K562 (cell line): ENCODE measurements around the gene ARHGEF7. TPM values are rescaled to one million over a fixed set of nuclear protein-coding genes. Genes with fewer than 3 reads are reported as not detected.

Experiments
- ATAC-seq: fragments of 200-7000 bp; cut with Tn5 transposase; 3 replicates; pipeline ENCODE4 v1.9.1; 2020; ENCODE audit warnings: moderate library complexity
- BruUV-seq: library from RNA; stranded (reverse); fragments of 400-500 nt; replicated peaks from 2 replicates; lab custom pipeline; 2021; lab: Mats Ljungman, UMichigan
- CTCF ChIA-PET: fragments of 300-600 bp; formaldehyde crosslinking; extraction: SDS; loops from one replicate; lab custom pipeline; 2021; ENCODE audit warnings: low intra/inter-chr PET ratio; lab: Yijun Ruan, JAX
- POLR2A ChIA-PET: fragments of 300-600, 350-650 bp; sonication (Branson Sonifier 250); formaldehyde crosslinking; extraction: SDS; loops from one replicate; lab custom pipeline; 2021; ENCODE audit warnings: antibody characterized with exemption, inconsistent platforms; lab: Yijun Ruan, JAX
- DNase-seq, 4 experiments: peaks; one replicate each; pipeline versions ENCODE4 v3.0.0 to v3.0.0-alpha.2; 2011 to 2018; ENCODE audit warnings: low spot score in 3 of 4, mixed read lengths in 3 of 4; ENCODE audit errors: extremely low read depth in 1 of 4
- FAIRE-seq: peaks from 2 replicates; lab custom pipeline; 2011; peaks lifted over from hg19 to GRCh38; lab: Jason Lieb, UNC
- H2AFZ ChIP-seq: 2 replicates; pipeline ENCODE4 v1.6.0; 2011; ENCODE audit warnings: low read depth, low read length, control low read depth, inconsistent platforms
- H3K27ac ChIP-seq: fragments of 200-600 bp; 3 replicates; pipeline ENCODE4 v1.8.0; 2011; ENCODE audit warnings: low read depth, mild to moderate bottlenecking, control low read depth, inconsistent platforms, low read length, moderate library complexity, mixed read lengths; ENCODE audit errors: extremely low read depth
- H3K27me3 ChIP-seq, 2 experiments: fragments of 300-600 bp in 1 of 2; 2 replicates in 1 of 2; 3 replicates in 1 of 2; pipeline versions ENCODE4 v1.6.0 to v1.8.0; 2011; ENCODE audit warnings: inconsistent platforms in 2 of 2, low read length in 2 of 2, mild to moderate bottlenecking in 1 of 2, mixed read lengths in 1 of 2, moderate library complexity in 1 of 2; ENCODE audit not compliant: control insufficient read depth in 2 of 2, insufficient read depth in 2 of 2
- H3K36me3 ChIP-seq: fragments of 300-600 bp; 3 replicates; pipeline ENCODE4 v1.8.0; 2011; ENCODE audit warnings: mild to moderate bottlenecking, low read length, inconsistent platforms; ENCODE audit not compliant: control insufficient read depth, insufficient read depth
- H3K4me1 ChIP-seq, 2 experiments: fragments of 200-600 bp in 1 of 2; replicated peaks in 1 of 2; 2 replicates in 1 of 2; 3 replicates in 1 of 2; pipeline versions ENCODE4 v1.5.1 to v1.8.0; 2011; ENCODE audit warnings: inconsistent platforms in 2 of 2, low read length in 2 of 2, mild to moderate bottlenecking in 1 of 2, mixed read lengths in 1 of 2, moderate library complexity in 1 of 2; ENCODE audit not compliant: control insufficient read depth in 2 of 2, insufficient read depth in 2 of 2
- H3K4me2 ChIP-seq: 2 replicates; pipeline ENCODE4 v1.6.1; 2011; ENCODE audit warnings: low read length, control low read depth, inconsistent platforms, mixed read lengths; ENCODE audit not compliant: insufficient read depth
- H3K4me3 ChIP-seq: fragments of 200-600 bp; sonication (generic), shearing (Covaris generic); 2 replicates; pipeline ENCODE4 v1.5.1; 2016; ENCODE audit warnings: control low read depth, inconsistent platforms
- H3K79me2 ChIP-seq: fragments of 200-600 bp; 3 replicates; pipeline ENCODE4 v1.8.0; 2011; ENCODE audit warnings: low read length, inconsistent platforms; ENCODE audit not compliant: control insufficient read depth, insufficient read depth
- H3K9ac ChIP-seq, 2 experiments: 2 replicates each; pipeline versions ENCODE4 v1.6.0 to v1.6.1; 2011; ENCODE audit warnings: low read depth in 2 of 2, low read length in 2 of 2, control low read depth in 1 of 2, inconsistent platforms in 1 of 2, mild to moderate bottlenecking in 1 of 2, mixed read lengths in 1 of 2; ENCODE audit not compliant: insufficient read depth in 1 of 2
- H3K9me1 ChIP-seq: one replicate; pipeline ENCODE4 v1.6.0; 2011; ENCODE audit warnings: inconsistent platforms, mild to moderate bottlenecking, low read length, moderate library complexity; ENCODE audit not compliant: control insufficient read depth, insufficient read depth
- H3K9me3 ChIP-seq: replicated peaks from 2 replicates; pipeline ENCODE4 v1.5.1; 2011; ENCODE audit warnings: low read depth, low read length, inconsistent platforms; ENCODE audit not compliant: control insufficient read depth, insufficient read depth
- H4K20me1 ChIP-seq: replicated peaks from 2 replicates; pipeline ENCODE4 v1.6.1; 2011; ENCODE audit warnings: low read length, inconsistent platforms, mixed read lengths; ENCODE audit not compliant: control insufficient read depth, insufficient read depth
- DNMT1 ChIP-seq: fragments of 450-650 bp; IDR thresholded peaks from 2 replicates; pipeline ENCODE4 v1.6.1; 2016; ENCODE audit warnings: antibody characterized with exemption, mild to moderate bottlenecking
- GABPB1 ChIP-seq: sonication (generic); formaldehyde crosslinking; IDR thresholded peaks from 2 replicates; pipeline ENCODE4 v1.8.0; 2022; ENCODE audit warnings: mild to moderate bottlenecking, missing genetic modification reagents
- KAT2B ChIP-seq: IDR thresholded peaks from one replicate; pipeline ENCODE4 v1.6.1; 2012; ENCODE audit warnings: low read depth, mild to moderate bottlenecking, control low read depth, inconsistent platforms, low read length, moderate library complexity
- SIN3A ChIP-seq, 2 experiments: fragments of 150-350 bp in 1 of 2; IDR thresholded peaks; 2 replicates each; pipeline ENCODE4 v1.6.1; 2011 to 2016; ENCODE audit warnings: borderline replicate concordance in 2 of 2, low read depth in 2 of 2, low read length in 2 of 2, mild to moderate bottlenecking in 2 of 2, moderate library complexity in 2 of 2; ENCODE audit not compliant: control insufficient read depth in 1 of 2
- SMARCE1 ChIP-seq: fragments of 450-650 bp; IDR thresholded peaks from 2 replicates; pipeline ENCODE4 v1.7.1; 2016; ENCODE audit warnings: mild to moderate bottlenecking
- ZC3H4 ChIP-seq: sonication (generic); formaldehyde crosslinking; IDR thresholded peaks from 2 replicates; pipeline ENCODE4 v1.9.0; 2021; ENCODE audit warnings: missing genetic modification reagents, borderline replicate concordance
- ZNF583 ChIP-seq: fragments of 250-450 bp; sonication (Bioruptor Pico); IDR thresholded peaks from 2 replicates; pipeline ENCODE4 v1.4.0; 2020
- WGBS: fragments of 100-300 bp; shearing (Covaris generic); methylation state at CpG from one replicate; pipeline ENCODE4 v1.1.6; 2016; ENCODE audit warnings: low coverage, mixed read lengths; ENCODE audit not compliant: insufficient coverage; ENCODE audit errors: missing lambda C conversion rate; 5-methylcytosine and 5-hydroxymethylcytosine counted together
- in situ Hi-C: fragments of 300-500 bp; cut with MboI; formaldehyde crosslinking; loops from 4 replicates; pipeline ENCODE4 v1.15.0; 2018; ENCODE audit warnings: inconsistent platforms, mixed read lengths
- intact Hi-C: fragments of 100-400 bp; cut with micrococcal nuclease; formaldehyde crosslinking; loops from 2 replicates; pipeline ENCODE4 v1.14.2; 2022
- polyA plus RNA-seq, 8 experiments: library from polyadenylated mRNA; depleted of rRNA in 4 of 8; stranded (reverse) in 5 of 8; unstranded in 3 of 8; fragments of >200 nt; fragmentation: Nextera tagmentation in 2 of 8; fragmentation: Illumina TruSeq in 1 of 8; extraction: Ambion mirVana in 2 of 8; extraction: Trizol in 1 of 8; gene quantifications; 2 replicates each; pipeline versions ENCODE4 v1.2.1 to v1.2.3, GENCODE V29; 2011 to 2014; ENCODE audit warnings: inconsistent platforms in 1 of 8, missing spikeins in 1 of 8
- total RNA-seq, 7 experiments: library from RNA; depleted of rRNA in 6 of 7; stranded (reverse); fragments of >200 nt in 6 of 7; fragmentation: Illumina TruSeq in 2 of 7; extraction: Trizol in 2 of 7; gene quantifications; 2 replicates each; pipeline versions ENCODE4 v1.2.1 to v1.2.3, GENCODE V29; 2011 to 2021; ENCODE audit warnings: low replicate concordance in 1 of 7
- TF ChIP-seq, protein P1 (sequence below): fragments of 450-650 bp; IDR thresholded peaks from 2 replicates; pipeline ENCODE4 v1.6.1; 2016; ENCODE audit warnings: mild to moderate bottlenecking

The ARHGEF7 gene
- total and polyA plus RNA-seq, 9 of the 15 experiments (the other 6 are each of a cell fraction or from before 2014, with no cell fraction given), result 2.1 to 26.8 (median 17.5) TPM

DNA sequence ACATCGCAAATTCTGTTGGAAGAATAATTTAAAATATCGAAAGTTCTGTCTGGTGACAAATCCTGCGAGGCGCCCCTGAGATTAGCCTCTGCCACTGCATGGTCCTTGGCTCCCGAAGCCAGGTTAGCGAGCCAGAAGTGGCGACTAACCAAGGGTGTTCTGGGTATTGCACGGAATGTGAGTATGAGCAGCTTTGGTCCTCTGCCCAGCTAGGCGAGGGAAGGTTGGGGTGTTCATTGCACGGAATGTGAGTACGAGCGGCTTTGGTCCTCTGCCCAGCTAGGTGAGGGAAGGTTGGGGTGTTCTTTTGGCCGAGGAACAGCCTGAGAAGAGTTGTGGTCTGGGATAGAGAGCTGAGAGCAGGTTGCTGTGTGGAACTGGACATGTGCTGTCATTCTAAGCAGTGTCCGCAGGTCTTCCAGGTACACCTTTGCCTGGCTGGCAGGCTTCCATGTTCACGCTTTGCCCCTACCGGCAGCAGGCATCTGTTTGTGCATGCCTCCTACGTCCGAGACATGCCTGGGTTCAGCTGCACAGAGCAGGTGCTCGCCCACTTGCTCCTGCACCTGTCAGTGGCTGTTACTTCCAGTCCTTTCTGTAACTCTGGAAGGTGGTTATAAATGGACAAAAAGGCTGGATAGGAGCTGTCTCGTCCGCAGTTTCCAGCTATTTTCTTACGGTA is 187.1 kb downstream of the ARHGEF7 start:
- Histone ChIP-seq H3K36me3 (peaks cover 49% of the 10 kb centered on the region; the same call in 1 of the 3 replicates), H3K9me1 (no peaks in the 10 kb centered on the region)
- TF ChIP-seq DNMT1 (no peak), GABPB1 (no peak), KAT2B (no peak), SIN3A (IDR thresholded peaks at IDR 0.05; ENCODE audit: borderline replicate concordance in 2 of 2, control insufficient read depth in 1 of 2, low read depth in 2 of 2, low read length in 2 of 2) (no peak), ZC3H4 (CRISPR knock-in tag) (no peak), ZNF583 (CRISPR knock-in tag) (no peak), SMARCE1 (no peak)
- TF ChIP-seq, protein P1, sequence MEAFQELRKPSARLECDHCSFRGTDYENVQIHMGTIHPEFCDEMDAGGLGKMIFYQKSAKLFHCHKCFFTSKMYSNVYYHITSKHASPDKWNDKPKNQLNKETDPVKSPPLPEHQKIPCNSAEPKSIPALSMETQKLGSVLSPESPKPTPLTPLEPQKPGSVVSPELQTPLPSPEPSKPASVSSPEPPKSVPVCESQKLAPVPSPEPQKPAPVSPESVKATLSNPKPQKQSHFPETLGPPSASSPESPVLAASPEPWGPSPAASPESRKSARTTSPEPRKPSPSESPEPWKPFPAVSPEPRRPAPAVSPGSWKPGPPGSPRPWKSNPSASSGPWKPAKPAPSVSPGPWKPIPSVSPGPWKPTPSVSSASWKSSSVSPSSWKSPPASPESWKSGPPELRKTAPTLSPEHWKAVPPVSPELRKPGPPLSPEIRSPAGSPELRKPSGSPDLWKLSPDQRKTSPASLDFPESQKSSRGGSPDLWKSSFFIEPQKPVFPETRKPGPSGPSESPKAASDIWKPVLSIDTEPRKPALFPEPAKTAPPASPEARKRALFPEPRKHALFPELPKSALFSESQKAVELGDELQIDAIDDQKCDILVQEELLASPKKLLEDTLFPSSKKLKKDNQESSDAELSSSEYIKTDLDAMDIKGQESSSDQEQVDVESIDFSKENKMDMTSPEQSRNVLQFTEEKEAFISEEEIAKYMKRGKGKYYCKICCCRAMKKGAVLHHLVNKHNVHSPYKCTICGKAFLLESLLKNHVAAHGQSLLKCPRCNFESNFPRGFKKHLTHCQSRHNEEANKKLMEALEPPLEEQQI, result no peak
- TF ChIP-seq, all 486 proteins: peak for 0
- no peak overlapping the region for H3K4me2 ChIP-seq
- no peaks in the 10 kb centered on the region for H4K20me1 ChIP-seq
- FAIRE-seq (no peak), DNase-seq (no peak), ATAC-seq (no peak)
- CTCF ChIA-PET, result no interaction called here
- H3K9ac ChIP-seq, result no peak overlapping the region
- H3K4me3 ChIP-seq, result no peak overlapping the region
- WGBS, result 99% methylated on average over 17 of the region's 22 CpGs
- no peaks in the 10 kb centered on the region for H3K9me3 ChIP-seq
- POLR2A ChIA-PET, result interaction anchor here (0.7 kb wide), 1 partner anchor 128 kb away, joined by 4 read pairs; no protein-coding TSS in a partner anchor
- in situ Hi-C loops, result no loop called here
- no peak overlapping the region for H3K27ac ChIP-seq
- BruUV-seq, result no TSS peak
- H3K79me2 ChIP-seq, result no peaks in the 10 kb centered on the region
- intact Hi-C loops, result no loop called here
- no peak overlapping the region for H2AFZ ChIP-seq
- H3K27me3 ChIP-seq, result no peaks in the 10 kb centered on the region
- H3K4me1 ChIP-seq, result no peaks in the 10 kb centered on the region
